GM18526 (cell line): ENCODE data around the gene ETFB.

Experiments used
- POLR2A ChIP-seq: IDR thresholded peaks from 3 replicates; pipeline ENCODE4 v1.6.1; 2011; ENCODE audit not compliant: insufficient read length; ENCODE audit errors: extremely low read depth

Gene ETFB

DNA sequence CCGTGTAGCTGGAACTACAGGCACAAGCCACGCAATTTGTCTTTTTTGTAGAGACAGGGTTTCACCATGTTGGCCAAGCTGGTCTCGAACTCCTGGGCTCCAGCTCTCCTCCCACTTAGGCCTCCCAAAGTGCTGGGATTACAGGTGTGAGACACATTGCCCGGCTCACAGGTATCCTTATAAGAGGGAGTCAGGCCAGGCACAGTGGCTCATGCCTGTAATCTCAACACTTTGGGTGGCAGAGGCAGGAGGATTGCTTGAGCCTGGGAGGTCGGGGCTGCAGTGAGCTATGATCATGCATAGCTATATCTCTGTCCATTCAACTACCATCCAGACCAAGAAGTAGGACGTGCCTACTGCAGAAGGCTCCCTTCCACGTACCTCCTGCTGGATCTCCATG lies 64.9 kb downstream of the ETFB start:
- no peak for TF ChIP-seq POLR2A

GRCh38 chr19:51297406-51297805 lies 68.8 kb downstream of the ETFB start:
- TF ChIP-seq POLR2A = no peak

- no peak for TF ChIP-seq POLR2A
Measured at GRCh38 chr19:51296336-51297093, 69.7 kb downstream of the ETFB start.

DNA sequence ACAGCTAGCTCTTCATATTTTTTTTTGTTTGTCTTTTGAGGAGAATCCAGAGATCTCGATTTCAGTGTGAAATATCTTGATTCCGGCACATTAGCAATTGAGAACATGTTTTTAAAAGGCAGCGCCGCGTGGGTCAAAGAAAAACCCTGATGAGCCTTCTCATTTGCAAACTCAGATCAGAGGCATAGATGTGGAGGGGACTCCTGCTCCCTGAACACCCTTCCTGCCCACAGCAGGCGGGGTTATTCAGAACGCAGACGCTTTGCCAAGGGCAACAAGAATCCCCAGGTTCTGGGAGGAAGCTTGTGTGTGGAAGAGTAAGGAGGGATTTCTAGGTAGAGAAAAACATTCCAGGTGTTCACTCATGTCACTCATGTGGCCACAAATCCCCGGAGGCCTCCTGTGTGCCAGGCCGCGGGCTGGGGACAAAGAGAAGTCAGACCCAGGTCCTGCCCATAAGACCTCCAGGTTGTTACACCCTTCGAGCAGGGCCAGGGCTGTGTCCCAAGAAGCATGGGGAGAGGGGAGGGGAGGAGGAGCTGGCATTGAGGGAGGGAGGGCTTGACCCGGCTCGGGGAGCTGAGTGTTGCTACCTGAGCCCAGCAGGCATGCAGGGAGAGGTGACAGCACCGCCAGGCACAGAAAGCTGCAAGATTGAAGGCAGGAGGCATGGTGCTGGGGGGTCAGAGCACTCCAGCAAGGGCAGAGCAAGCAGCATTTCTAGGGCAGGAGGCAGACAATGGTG lies 70.6 kb downstream of the ETFB start:
- no peak for TF ChIP-seq POLR2A
